H1 (cell line): ENCODE data around the gene DYNC1I1. TPM values are rescaled to one million over a fixed set of nuclear protein-coding genes. Genes with fewer than 3 reads are reported as not detected.

ENCODE experiments used
- CTBP2 ChIP-seq: IDR thresholded peaks from 2 replicates; pipeline ENCODE4 v1.7.0; 2011; ENCODE audit warnings: borderline replicate concordance, mild to moderate bottlenecking, moderate library complexity, mixed read lengths, low read length; ENCODE audit not compliant: insufficient read depth, insufficient read length
- MAFK ChIP-seq: IDR thresholded peaks from 2 replicates; pipeline ENCODE4 v1.6.1; 2012; ENCODE audit warnings: low read depth, mild to moderate bottlenecking, improper control_type of control experiment, low read length
- POU5F1 ChIP-seq: IDR thresholded peaks from 2 replicates; pipeline ENCODE4 v1.6.1; 2011; ENCODE audit warnings: low read depth, mild to moderate bottlenecking, low read length, moderate library complexity
- SIN3A ChIP-seq, 2 experiments: IDR thresholded peaks in 1 of 2; conservative IDR thresholded peaks in 1 of 2; 2 replicates each; pipeline ENCODE4 v1.6.1; 2011 to 2012; ENCODE audit warnings: low read length in 2 of 2, improper control_type of control experiment in 1 of 2, low read depth in 1 of 2, mild to moderate bottlenecking in 1 of 2
- polyA plus RNA-seq, 7 experiments: library from polyadenylated mRNA; depleted of rRNA in 3 of 7; stranded (reverse) in 5 of 7; unstranded in 2 of 7; fragments of >200 nt in 5 of 7; fragments of 200-250 nt in 2 of 7; gene quantifications; 1 replicate in 5 of 7; 2 replicates in 1 of 7; 4 replicates in 1 of 7; pipeline versions ENCODE4 v1.2.1 to v1.2.3, GENCODE V29; 2011 to 2013; ENCODE audit warnings: missing spikeins in 2 of 7, mixed read lengths in 2 of 7
- total RNA-seq: library from RNA; stranded (reverse); fragmentation: NEBNext Ultra II Directional; extraction: Animal tissue kit (Norgen Biotek cat#: 25700); gene quantifications from 2 replicates; pipeline ENCODE4 v1.2.1, GENCODE V29; 2021

Gene DYNC1I1
- total and polyA plus RNA-seq, 2 of the 8 experiments (the other 6 are each of a cell fraction or from before 2014, with no cell fraction given) = 0.45 to 0.58 TPM

DNA sequence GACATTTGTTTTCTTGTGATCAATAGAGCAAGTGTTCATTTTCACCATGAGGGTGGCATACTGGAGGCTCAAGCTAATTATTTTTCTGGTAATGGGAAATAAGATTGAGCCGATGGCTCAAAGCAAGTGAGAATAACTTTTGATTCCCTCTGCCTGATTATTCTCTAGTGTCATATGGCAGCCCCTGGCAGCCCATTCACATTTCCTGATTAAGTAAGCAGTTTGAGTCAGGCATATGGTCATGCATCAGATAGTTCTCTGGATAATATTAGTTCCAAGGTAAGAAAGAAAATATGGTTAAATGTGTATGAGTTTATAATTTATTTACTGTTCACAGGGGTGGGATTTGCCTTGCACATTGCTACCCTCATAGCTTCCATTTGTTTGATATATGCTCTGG, 109.2 kb downstream of the DYNC1I1 start (continued):
- TF ChIP-seq SIN3A (conservative IDR thresholded peaks at IDR 0.05 in 1 of 2, IDR thresholded peaks at IDR 0.05 in 1 of 2; ENCODE audit: low read depth in 1 of 2, low read length in 2 of 2) = no peak
- TF ChIP-seq POU5F1 = no peak
- no peak for TF ChIP-seq MAFK
- TF ChIP-seq CTBP2 = no peak
